ENCODE data around the gene PLS3.

- TF ChIP-seq TCF12 (IDR thresholded peaks at IDR 0.05; ENCODE audit: low read depth) (no peak), TEAD4 (IDR thresholded peaks at IDR 0.05) (no peak), TAF1 (IDR thresholded peaks at IDR 0.05; ENCODE audit: low read depth) (no peak), RAD21 (IDR thresholded peaks at IDR 0.05; ENCODE audit: low read depth) (no peak), CEBPB (IDR thresholded peaks at IDR 0.05) (no peak), EP300 (IDR thresholded peaks at IDR 0.05; ENCODE audit: borderline replicate concordance) (no peak), REST (IDR thresholded peaks at IDR 0.05; ENCODE audit: low read depth) (no peak), MAX (IDR thresholded peaks at IDR 0.05) (no peak)
These were observed 48.6 kb downstream of the PLS3 start for GRCh38 chrX:115609621-115610020.
